B cell (primary cell): ENCODE measurements around the gene PXMP2. TPM values are rescaled to one million over a fixed set of nuclear protein-coding genes. Genes with fewer than 3 reads are reported as not detected.

Experiments used
- ATAC-seq: fragments of 200-7000 bp; cut with Tn5 transposase; one replicate; pipeline ENCODE4 v1.10.0; 2021; ENCODE audit warnings: low read depth, mild to moderate bottlenecking, moderate number of reproducible peaks, moderate library complexity
- CTCF ChIA-PET: fragments of 350-600 bp; sonication (Branson Sonifier 250); formaldehyde crosslinking; loops from one replicate; lab custom pipeline; 2021; ENCODE audit warnings: antibody characterized with exemption, inconsistent platforms; lab: Charles Lee
- POLR2A ChIA-PET: fragments of 350-600 bp; sonication (Branson Sonifier 250); formaldehyde crosslinking; loops from one replicate; lab custom pipeline; 2021; ENCODE audit warnings: antibody characterized with exemption; lab: Charles Lee
- DNase-seq: peaks from one replicate; pipeline ENCODE4 v3.0.0; 2013
- H2AFZ ChIP-seq: 2 replicates; pipeline ENCODE4 v1.6.1; 2012; ENCODE audit warnings: mild to moderate bottlenecking, low read depth, low read length; ENCODE audit not compliant: insufficient read depth, poor library complexity, severe bottlenecking
- H3K27ac ChIP-seq, 2 donors: 1 replicate in 1 of 2; 2 replicates in 1 of 2; pipeline ENCODE4 v1.5.1; 2012 to 2013; ENCODE audit warnings: low read length in 2 of 2, mild to moderate bottlenecking in 2 of 2, moderate library complexity in 1 of 2
- H3K27me3 ChIP-seq, 4 experiments: fragments of 200-600 bp in 1 of 4; sonication (generic) in 1 of 4; replicated peaks in 1 of 4; 1 replicate in 2 of 4; 2 replicates in 2 of 4; pipeline versions ENCODE4 v1.6.1 to v1.7.0; 2013 to 2016; ENCODE audit warnings: low read length in 3 of 4, mild to moderate bottlenecking in 2 of 4, mixed read lengths in 1 of 4, moderate library complexity in 1 of 4; ENCODE audit not compliant: insufficient read depth in 4 of 4, control insufficient read depth in 3 of 4; ENCODE audit errors: control extremely low read depth in 1 of 4
- H3K36me3 ChIP-seq, 2 experiments: replicated peaks in 1 of 2; 1 replicate in 1 of 2; 2 replicates in 1 of 2; pipeline versions ENCODE4 v1.6.1 to v1.7.1; 2013; ENCODE audit warnings: low read length in 1 of 2; ENCODE audit not compliant: insufficient read depth in 2 of 2, control insufficient read depth in 1 of 2; ENCODE audit errors: control extremely low read depth in 1 of 2, extremely low read depth in 1 of 2
- H3K4me1 ChIP-seq, 2 donors: fragments of 200-600 bp in 1 of 2; sonication (generic) in 1 of 2; 1 replicate in 1 of 2; 2 replicates in 1 of 2; pipeline versions ENCODE4 v1.5.1 to v1.6.1; 2013 to 2017; ENCODE audit warnings: low read length in 2 of 2; ENCODE audit not compliant: control insufficient read depth in 2 of 2, insufficient read depth in 2 of 2
- H3K4me2 ChIP-seq: replicated peaks from 2 replicates; pipeline ENCODE3; 2012; ENCODE audit warnings: mild to moderate bottlenecking, low read depth, low read length; ENCODE audit not compliant: poor library complexity, severe bottlenecking
- H3K4me3 ChIP-seq, 5 experiments: fragments of 200-600 bp in 1 of 5; sonication (generic) in 1 of 5; 1 replicate in 3 of 5; 2 replicates in 2 of 5; pipeline versions ENCODE4 v1.5.1 to v1.7.0; 2011 to 2016; ENCODE audit warnings: low read length in 4 of 5, mild to moderate bottlenecking in 4 of 5, low read depth in 2 of 5, control low read depth in 1 of 5, moderate library complexity in 1 of 5; ENCODE audit not compliant: insufficient read depth in 1 of 5; ENCODE audit errors: control extremely low read depth in 1 of 5, extremely low read depth in 1 of 5
- H3K79me2 ChIP-seq: fragments of 200-600 bp; sonication (generic); one replicate; pipeline ENCODE4 v1.6.0; 2016; ENCODE audit warnings: low read length; ENCODE audit not compliant: control insufficient read depth, insufficient read depth
- H3K9ac ChIP-seq: fragments of 200-600 bp; sonication (generic); 2 replicates; pipeline ENCODE4 v1.6.1; 2017; ENCODE audit warnings: mild to moderate bottlenecking, low read length, moderate library complexity
- H3K9me3 ChIP-seq, 3 donors: one replicate each; pipeline versions ENCODE4 v1.6.1 to v1.7.1; 2013; ENCODE audit warnings: low read length in 2 of 3; ENCODE audit not compliant: control insufficient read depth in 2 of 3, insufficient read depth in 1 of 3; ENCODE audit errors: control extremely low read depth in 1 of 3
- H4K20me1 ChIP-seq: 2 replicates; pipeline ENCODE4 v1.6.0; 2012; ENCODE audit warnings: mild to moderate bottlenecking, low read length; ENCODE audit not compliant: insufficient read depth, control insufficient read depth, poor library complexity, severe bottlenecking
- H3K27ac Mint-ChIP-seq: one replicate; pipeline ENCODE4 v1.8.0; 2021; ENCODE audit warnings: mixed read lengths
- H3K27me3 Mint-ChIP-seq: one replicate; pipeline ENCODE4 v1.8.0; 2021; ENCODE audit warnings: mixed read lengths
- H3K4me1 Mint-ChIP-seq: one replicate; pipeline ENCODE4 v1.8.0; 2021; ENCODE audit warnings: mixed read lengths
- H3K4me3 Mint-ChIP-seq: one replicate; pipeline ENCODE4 v1.8.0; 2021; ENCODE audit warnings: mixed read lengths
- H3K9me3 Mint-ChIP-seq: one replicate; pipeline ENCODE4 v1.8.0; 2022; ENCODE audit warnings: mixed read lengths; ENCODE audit not compliant: insufficient read depth
- CTCF ChIP-seq: fragments of 200-600 bp; IDR thresholded peaks from one replicate; pipeline ENCODE4 v1.8.0; 2022; ENCODE audit warnings: antibody characterized with exemption, mild to moderate bottlenecking
- EZH2 ChIP-seq: IDR thresholded peaks from 2 replicates; pipeline ENCODE4 v1.6.1; 2012; ENCODE audit warnings: borderline replicate concordance, low read depth, mild to moderate bottlenecking, moderate library complexity, low read length; ENCODE audit not compliant: insufficient read depth, poor library complexity, severe bottlenecking
- WGBS: methylation state at CpG from one replicate; pipeline ENCODE4 v1.1.5; 2013; ENCODE audit warnings: missing lambda C conversion rate; ENCODE audit not compliant: insufficient coverage; 5-methylcytosine and 5-hydroxymethylcytosine counted together
- intact Hi-C: fragments of 100-400 bp; cut with micrococcal nuclease; formaldehyde crosslinking; loops from one replicate; pipeline ENCODE4 v1.10.0; 2022
- polyA plus RNA-seq: library from polyadenylated mRNA; depleted of rRNA; stranded (reverse); fragments of >200 nt; gene quantifications from 2 replicates; pipeline ENCODE4 v1.2.3, GENCODE V29; 2012
- total RNA-seq, 2 donors: library from RNA; stranded (reverse); fragments of 120-200 nt in 1 of 2; gene quantifications; 1 replicate in 1 of 2; 2 replicates in 1 of 2; pipeline versions ENCODE4 v1.2.3 to v1.2.4, GENCODE V29; 2013 to 2022

Gene PXMP2
- total and polyA plus RNA-seq, 2 donors (not counting 1 experiment from before 2014, with no cell fraction given) = 4.3 to 10.2 TPM

GRCh38 chr12:132729541-132730320, 42.3 kb downstream of the PXMP2 start:
- TF ChIP-seq CTCF = no peak
- intact Hi-C loops = no loop called here
- H3K4me2 ChIP-seq = no peak overlapping the region
- no peak for ATAC-seq
- 97% methylated on average over 23 of the region's 24 CpGs for WGBS
- peaks cover 1 to 84% of the 10 kb centered on the region in 2 experiments for H3K36me3 ChIP-seq
- H3K27ac ChIP-seq = no peak overlapping the region
- no peaks in the 10 kb centered on the region for H3K9me3 ChIP-seq
- H3K27me3 Mint-ChIP-seq = no peaks in the 10 kb centered on the region
- no peak overlapping the region for H2AFZ ChIP-seq
- H3K4me3 ChIP-seq = no peak overlapping the region
- no peaks in the 10 kb centered on the region for H3K27me3 ChIP-seq
- CTCF ChIA-PET = no interaction called here
- peaks cover 3% of the 10 kb centered on the region for H3K79me2 ChIP-seq
- no peaks in the 10 kb centered on the region for H4K20me1 ChIP-seq
- POLR2A ChIA-PET = interaction anchor here (0.7 kb wide), 1 partner anchor 20 kb away, joined by 3 read pairs; no protein-coding TSS in a partner anchor
- H3K4me1 ChIP-seq = no peaks in the 10 kb centered on the region
- H3K4me3 Mint-ChIP-seq = no peak overlapping the region
- H3K4me1 Mint-ChIP-seq = no peaks in the 10 kb centered on the region
- no peak for DNase-seq
- H3K9me3 Mint-ChIP-seq = no peaks in the 10 kb centered on the region
- H3K27ac Mint-ChIP-seq = no peak overlapping the region
- H3K9ac ChIP-seq = no peak overlapping the region

GRCh38 chr12:132730353-132730752, 43.0 kb downstream of the PXMP2 start:
- no peaks in the 10 kb centered on the region for H3K4me1 Mint-ChIP-seq
- POLR2A ChIA-PET = interaction anchor here (0.7 kb wide), 1 partner anchor 20 kb away, joined by 3 read pairs; no protein-coding TSS in a partner anchor
- no peaks in the 10 kb centered on the region for H3K9me3 Mint-ChIP-seq
- DNase-seq (no peak), ATAC-seq (no peak)
- Histone ChIP-seq H3K27me3 (no peaks in the 10 kb centered on the region), H3K4me1 (no peaks in the 10 kb centered on the region), H3K79me2 (peaks cover 3% of the 10 kb centered on the region), H3K9ac (no peak overlapping the region), H3K4me3 (no peak overlapping the region), H3K27ac (no peak overlapping the region), H2AFZ (no peak overlapping the region), H3K4me2 (no peak overlapping the region), H3K36me3 (peaks cover 1 to 84% of the 10 kb centered on the region in 2 experiments), H4K20me1 (no peaks in the 10 kb centered on the region), H3K9me3 (no peaks in the 10 kb centered on the region)
- no peak overlapping the region for H3K4me3 Mint-ChIP-seq
- intact Hi-C loops = no loop called here
- H3K27me3 Mint-ChIP-seq = no peaks in the 10 kb centered on the region
- H3K27ac Mint-ChIP-seq = no peak overlapping the region
- 100% methylated on average over 9 of the region's 11 CpGs for WGBS
- TF ChIP-seq CTCF = no peak
- TF ChIP-seq EZH2 = no peak
- CTCF ChIA-PET = no interaction called here
